TTC549 (cell line): Measurements from ENCODE around the gene SLC35A4.
"Not testable (repeated sequence)": the region's sequence is repeated elsewhere in the genome, so short reads cannot be mapped to it uniquely, and the experiment has no call there.

Experiments
- FAIRE-seq: peaks from 2 replicates; lab custom pipeline; 2012; peaks lifted over from hg19 to GRCh38; lab: Jason Lieb, UNC

The SLC35A4 gene

DNA sequence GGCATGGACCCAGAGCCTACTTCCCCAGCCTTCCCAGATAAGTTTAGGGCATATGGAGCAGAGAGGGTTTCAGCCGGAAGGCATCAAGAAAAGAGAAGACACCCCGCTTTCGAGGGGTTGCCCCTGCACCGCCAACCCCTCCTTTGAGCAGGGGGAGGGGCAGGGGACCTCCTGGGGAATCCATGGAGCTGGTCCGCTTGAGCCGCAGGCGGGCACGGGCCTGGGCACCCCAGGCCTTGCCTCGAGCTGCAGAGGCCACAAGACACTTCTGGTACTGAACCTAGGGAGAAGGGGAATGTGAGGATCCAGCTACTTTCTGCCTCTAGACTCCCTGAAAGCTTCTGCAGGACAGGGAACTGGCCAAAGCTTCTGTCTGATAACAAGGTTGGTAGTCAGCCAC is 6.1 kb upstream of the SLC35A4 start:
- FAIRE-seq = no peak

GRCh38 chr5:140560227-140560626 is 4.4 kb upstream of the SLC35A4 start:
- FAIRE-seq = no peak

DNA sequence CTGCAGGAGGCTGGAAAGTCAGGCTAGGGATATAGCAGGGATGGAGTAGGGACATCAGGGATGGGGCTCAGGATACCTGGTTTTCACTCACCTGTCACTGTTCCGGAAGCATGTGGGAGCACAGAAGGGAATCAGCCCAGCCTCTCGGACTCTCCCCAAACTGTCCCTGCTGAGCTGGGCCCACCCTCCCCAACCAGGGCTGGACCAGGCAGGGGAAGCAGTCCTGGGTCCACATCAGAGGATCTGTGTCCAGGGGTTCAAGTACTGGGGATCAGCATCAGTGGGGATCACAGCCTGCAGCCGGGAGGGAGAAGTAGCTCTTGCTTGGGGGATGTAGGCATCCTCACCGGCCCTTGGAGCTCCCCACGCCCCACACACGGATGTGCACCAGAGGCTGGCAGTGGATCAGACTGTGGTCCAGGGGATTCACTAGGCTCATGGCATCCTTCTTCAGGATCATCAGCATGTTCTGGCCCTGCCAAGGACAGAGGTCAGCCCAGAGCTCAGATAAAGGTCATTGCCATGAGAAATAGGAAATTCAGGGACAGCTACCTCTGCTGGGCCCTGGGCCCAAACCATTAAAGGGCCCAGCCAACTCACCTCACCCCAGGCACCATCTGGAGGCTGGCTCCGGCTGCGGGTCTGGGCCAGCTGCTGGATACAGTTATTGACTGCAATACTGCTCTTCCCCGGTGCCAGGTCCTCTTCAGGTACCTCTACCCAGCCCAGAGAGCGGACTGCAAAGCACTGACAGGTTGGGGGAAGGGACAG is 2.7 kb upstream of the SLC35A4 start:
- no peak for FAIRE-seq

DNA sequence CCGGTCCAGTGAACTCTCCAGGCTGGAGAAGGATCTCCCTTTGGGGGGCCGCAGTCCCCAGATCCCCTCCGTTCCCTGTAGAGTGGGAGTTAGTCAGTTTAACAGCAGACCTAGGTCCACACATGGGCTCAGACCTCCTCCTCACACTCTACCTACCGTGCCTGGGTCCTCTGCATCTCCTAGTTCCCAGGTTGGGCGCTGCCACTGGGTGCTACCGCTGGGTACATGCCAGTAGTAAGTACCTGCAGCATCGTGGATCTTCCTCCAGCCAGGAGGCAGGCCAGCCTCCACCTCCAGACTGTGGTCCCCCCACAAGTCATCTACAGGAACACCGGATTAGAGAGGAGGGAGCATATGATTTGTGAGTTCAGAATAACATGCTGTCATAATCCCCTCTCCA is 1.0 kb upstream of the SLC35A4 start:
- FAIRE-seq = no peak

DNA sequence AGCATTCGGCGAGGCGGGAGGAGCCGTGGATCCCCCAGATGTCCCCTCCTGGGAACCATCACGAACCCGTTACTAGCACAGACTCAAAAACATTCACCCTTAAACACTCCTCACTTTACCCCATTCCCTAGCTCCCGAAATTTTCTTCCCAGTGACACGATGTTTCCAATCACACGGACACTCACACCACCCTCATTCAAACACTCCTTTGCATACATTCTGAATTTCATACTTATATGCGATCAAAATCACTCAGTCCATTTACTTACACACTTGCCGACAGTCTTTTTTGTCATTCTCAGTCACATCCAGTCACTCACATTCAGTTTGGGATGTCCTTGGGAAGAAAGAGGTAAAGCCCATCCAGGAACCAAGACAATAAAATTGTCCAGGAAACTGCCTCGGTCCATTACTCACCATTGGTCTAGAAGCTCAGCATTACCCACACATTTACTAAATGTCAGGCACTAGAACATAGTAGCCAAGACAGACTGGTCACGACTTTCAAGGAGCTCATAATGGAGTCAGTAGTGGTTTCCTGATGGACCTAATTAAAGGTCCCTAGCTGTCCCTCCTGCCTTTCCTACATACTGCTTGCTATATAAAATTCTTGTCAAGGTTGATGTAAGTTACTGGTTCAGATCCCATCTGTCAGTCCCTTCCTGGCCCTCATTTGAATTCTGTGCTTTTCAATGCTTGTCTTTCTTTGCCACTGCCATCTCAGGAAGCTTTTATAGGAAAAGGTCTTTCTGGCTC is 574 bp downstream of the SLC35A4 start:
- FAIRE-seq = no peak

DNA sequence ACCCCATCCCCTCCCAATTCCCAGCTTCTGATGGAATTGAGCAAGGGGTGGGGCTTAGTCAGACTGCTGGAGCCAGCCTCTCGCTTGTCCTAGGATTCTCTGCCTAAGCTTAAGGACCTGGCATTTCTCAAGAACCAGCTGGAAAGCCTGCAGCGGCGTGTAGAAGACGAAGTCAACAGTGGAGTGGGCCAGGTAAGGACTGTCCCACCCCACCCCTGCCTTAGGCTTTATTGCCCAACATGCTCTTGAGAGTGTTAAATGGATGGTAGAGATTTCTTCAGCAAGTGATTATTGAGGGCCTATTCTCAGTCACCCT is 1.1 kb downstream of the SLC35A4 start:
- FAIRE-seq = no peak

DNA sequence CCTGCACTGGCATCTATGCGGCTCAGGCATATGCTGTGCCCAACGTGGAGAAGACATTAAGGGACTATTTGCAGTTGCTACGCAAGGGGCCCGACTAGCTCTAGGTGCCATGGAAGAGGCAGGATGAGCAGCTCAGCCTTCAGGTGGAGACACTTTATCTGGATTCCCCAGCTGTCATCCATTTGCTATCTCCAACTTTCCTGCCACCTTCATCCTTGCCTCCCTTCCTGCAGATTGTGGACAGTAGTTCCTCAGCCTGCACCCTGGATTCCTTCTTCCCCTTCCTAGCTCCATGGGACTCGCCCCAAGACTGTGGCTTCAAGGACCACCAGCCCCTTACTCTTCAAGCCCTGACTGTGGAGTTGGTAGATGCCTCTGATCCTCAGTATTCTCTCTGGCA is 2.0 kb downstream of the SLC35A4 start:
- FAIRE-seq = no peak

GRCh38 chr5:140567136-140567818 is 2.6 kb downstream of the SLC35A4 start:
- no peak for FAIRE-seq

DNA sequence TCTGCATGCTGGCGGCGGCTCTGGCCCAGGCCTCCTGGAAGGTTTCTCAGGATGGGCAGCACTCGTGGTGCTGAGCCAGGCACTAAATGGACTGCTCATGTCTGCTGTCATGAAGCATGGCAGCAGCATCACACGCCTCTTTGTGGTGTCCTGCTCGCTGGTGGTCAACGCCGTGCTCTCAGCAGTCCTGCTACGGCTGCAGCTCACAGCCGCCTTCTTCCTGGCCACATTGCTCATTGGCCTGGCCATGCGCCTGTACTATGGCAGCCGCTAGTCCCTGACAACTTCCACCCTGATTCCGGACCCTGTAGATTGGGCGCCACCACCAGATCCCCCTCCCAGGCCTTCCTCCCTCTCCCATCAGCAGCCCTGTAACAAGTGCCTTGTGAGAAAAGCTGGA is 3.2 kb downstream of the SLC35A4 start:
- FAIRE-seq = no peak

- no peak for FAIRE-seq
Measured at GRCh38 chr5:140568443-140569063, 3.9 kb downstream of the SLC35A4 start.

- no peak for FAIRE-seq
Measured at GRCh38 chr5:140569197-140569596, 4.6 kb downstream of the SLC35A4 start.

DNA sequence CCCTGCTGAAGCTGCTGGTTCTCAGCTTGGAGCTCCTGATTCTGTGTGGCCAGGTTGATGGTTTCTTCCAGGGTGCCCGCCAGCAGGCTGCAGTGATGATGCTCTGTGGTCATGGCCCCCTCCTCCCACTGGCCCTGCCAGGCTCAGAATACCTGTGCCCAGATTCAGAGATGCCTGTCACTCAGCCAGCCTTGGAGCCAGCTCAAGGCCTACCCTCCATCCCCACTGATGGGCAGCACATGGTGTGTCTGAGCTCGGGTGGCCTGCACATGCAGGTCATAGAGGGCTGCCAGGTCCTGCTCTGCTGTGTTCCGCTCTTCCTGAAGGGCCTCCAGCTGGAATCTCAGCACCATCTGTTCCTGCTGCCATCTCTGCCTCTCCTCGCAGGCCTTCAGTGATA is 5.4 kb downstream of the SLC35A4 start:
- FAIRE-seq = no peak

DNA sequence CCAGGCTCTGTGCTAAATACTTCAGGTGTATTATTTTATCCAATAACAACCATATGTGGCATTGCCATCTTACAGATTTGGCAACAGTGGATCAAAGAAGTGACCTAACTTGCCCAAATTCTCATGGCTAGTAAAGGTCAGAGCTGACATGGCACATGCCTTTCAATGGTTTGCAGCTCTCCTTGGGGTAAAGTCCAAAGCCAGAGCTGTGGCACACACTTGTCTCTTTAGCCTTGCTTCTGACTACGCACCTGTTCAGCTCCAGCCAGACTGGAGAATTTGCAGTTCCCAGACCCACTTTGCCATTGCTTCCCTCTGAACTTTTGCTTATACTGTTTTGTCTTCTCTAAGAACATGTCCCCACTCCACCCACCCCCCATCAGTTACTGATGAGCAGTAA is 5.9 kb downstream of the SLC35A4 start:
- no peak for FAIRE-seq

DNA sequence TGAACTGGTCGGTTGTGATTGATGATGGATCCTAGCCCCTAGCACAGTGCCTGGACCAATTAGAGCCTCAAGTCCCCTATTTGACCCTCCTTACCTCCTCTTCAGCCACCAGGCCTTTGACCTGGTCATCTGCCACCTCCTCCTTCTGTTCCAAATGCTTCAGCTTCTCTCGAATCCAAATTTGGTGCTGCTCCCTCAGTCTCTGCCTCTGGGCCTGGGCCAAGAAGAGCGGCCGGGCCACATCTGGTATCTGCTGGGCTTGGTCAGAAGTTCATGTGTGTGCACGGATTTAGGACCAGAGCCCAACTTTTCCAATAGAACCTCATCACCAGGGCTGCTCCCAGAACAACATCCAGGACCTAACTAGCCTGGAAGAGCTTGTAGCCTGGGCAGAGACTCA is 6.5 kb downstream of the SLC35A4 start:
- no peak for FAIRE-seq

DNA sequence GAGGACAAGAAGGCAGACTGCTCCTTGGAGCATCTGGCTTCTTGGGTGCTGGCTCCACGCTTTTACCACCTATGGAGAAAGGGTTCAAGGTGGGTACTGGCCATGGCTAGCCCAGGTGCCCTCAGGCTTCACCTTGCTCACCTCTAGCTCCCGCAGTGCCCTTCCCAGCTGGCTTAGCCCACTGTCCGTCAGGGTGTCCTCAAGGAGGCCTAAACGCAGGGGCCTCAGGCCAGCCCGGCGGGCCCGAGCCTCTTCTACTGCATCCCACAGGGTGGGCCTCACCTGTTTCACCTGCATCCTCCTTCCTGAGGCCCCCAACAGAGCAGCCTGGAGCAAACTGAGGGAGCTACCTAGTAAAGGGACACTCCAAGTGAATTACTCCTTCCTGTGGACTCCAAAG is 9.1 kb downstream of the SLC35A4 start:
- FAIRE-seq = no peak

DNA sequence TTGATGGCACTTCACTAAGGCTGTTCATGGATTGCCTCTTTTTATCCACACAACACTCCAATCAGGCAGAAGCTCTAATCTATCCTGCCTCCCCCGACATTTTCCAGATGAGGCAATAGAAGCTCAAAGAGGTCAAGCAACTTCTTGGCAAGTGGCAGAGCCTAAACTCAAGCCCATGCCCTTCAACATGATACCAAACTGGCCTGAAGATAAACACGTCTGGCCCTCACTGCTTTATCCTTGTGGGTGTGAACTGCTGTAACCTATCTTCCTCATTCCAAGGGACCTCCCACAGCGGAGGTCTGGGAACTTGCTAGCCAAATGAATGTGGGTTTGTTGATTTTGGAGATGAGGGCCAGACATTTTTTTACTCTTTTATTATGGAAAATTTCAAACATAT is 9.5 kb downstream of the SLC35A4 start:
- no peak for FAIRE-seq

GRCh38 chr5:140575309-140575708 is 10.7 kb downstream of the SLC35A4 start:
- no peak for FAIRE-seq

DNA sequence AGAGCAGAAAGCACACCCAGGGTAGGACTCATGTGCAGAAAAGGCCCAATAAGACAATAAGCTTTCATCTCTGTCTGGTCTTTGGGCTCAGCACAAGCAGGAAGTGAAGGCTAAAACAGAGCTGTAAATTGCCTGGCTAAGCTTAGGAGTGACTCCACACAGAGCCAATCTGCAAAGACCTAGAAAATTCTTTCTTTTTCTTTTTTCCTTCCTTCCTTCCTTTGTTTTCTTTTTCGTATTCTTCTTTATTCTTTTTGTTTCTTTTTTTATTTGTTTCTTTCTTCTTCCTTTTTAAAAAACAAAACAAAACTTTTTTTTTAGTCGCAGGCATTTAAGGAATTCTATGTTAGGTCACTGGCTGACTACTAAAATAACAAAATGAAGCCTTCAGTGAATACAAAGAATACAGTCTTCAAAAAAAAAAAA is 12.2 kb downstream of the SLC35A4 start:
- FAIRE-seq = no peak

DNA sequence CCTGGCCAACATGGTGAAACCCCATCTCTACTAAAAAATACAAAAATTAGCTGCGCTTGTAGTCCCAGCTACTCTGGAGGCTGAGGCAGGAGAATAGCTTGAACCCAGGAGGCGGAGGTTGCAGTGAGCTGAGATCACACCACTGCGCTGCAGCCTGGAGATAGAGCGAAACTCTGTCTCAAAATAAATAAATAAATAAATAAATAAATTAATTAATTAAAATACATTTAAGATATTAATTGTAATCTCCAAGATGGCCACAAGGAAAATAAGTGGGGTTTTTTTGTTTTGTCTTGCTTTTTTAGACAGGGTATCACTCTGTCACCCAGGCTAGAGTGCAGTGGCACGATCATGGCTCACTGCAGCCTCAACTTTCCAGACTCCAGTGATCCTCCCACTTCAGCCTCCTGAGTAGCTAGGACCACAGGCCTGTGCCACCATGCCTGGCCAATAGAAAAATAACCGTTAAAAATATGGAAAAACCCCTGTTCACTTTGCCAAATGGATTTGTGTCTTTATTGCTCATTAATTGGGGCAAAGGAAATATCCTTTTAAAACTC is 14.6 kb downstream of the SLC35A4 start:
- not testable (repeated sequence) for FAIRE-seq

DNA sequence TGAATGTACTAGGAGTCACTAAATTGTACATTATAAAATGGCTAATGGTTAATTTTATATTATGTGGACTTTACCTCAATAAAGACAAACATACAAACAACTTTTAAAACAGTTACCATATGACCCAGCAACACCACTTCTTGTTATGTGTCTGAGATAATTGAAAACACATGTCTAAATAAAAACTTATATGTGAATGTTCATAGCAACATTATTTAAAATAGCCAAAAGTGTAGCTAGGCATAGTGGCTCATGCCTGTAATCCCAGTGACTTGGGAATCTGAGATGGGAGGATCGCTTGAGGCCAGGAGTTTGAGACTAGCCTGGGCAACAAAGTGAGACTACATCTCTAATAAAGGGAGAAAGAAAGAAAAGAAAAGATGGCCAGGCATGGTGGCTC is 22.9 kb downstream of the SLC35A4 start:
- no peak for FAIRE-seq

DNA sequence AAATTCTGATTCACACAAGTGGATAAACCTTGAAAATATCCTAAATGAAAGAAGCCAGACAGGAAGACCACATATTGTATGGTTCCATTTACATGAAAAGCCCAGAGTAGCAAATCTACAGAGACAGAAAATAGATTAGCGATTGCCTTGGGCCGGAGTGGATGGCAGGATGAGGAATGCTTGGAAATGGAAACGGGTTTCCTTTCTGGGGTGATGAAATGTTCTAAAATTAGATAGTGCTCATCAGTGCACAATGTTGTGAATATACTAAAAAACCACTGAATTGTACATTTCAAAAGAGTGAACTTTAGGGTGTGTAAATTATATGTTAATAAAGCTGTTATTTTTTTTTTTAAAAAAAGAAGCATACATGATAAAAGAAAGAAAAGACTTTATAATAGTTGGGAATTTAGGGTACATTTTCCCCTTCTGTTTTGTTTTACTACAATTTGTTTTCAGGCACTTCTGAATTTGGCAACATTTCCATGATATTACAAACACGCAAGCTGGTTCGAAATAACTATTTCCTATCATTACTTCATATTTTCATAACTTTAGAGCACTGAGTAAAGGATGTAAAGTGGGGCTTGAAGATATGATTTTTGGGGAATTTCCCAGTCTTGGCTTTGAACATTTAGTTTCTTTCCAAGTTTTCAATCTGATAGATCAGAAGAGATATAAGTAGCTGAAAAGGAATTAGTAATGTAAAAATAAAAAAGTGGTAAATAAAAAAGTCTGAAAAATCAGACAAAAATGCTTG is 23.9 kb downstream of the SLC35A4 start:
- FAIRE-seq = no peak

DNA sequence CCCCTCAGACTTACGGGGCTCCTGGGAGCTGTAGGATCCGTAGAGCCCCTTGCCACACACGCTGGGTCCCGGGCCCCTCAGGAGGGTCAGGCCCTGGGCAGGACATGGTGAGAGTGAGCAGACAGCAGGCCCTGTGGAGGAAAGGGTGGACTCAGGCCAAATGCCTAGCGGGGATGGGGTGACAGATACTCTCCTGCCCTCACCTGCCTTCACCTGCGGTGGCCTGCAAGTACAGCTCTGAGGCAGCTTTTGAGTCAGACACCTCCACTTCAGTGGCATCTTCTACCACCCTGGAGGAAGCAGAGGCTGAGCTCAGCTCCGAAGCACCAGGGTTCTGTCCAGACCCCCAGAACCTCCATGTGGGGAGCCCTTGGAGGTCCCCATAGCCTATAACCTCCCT is 26.2 kb downstream of the SLC35A4 start:
- no peak for FAIRE-seq
